ENCODE measurements around the gene FCN2.

The FCN2 gene

GRCh38 chr9:134869554-134870300 lies 10.9 kb upstream of the FCN2 start:
- no peak for DNase-seq (ENCODE audit: low read depth in 2 of 2)

DNA sequence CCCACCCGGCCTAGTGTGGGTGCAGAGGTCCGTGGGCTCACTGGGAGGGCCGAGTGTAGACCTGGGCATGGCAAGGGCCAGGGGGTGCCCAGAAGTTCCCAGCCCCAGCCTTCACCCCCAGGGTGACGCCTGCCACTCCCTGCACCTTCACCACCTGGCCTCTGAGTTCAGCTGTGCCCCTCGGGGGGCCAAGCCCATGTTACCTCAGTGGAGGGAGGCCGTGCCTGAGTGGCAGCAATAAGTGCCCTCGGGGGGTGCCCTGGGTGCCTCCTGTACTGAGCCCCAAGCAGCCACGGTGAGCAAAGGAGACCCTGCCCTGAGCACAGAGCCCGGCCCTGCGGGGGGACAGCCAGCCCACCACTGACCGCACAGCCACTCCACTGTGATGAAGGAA lies 10.3 kb upstream of the FCN2 start:
- DNase-seq (ENCODE audit: low read depth in 2 of 2), result no peak

GRCh38 chr9:134870746-134871662 lies 9.6 kb upstream of the FCN2 start:
- no peak for DNase-seq (ENCODE audit: low read depth in 2 of 2)

GRCh38 chr9:134871697-134872340 lies 8.8 kb upstream of the FCN2 start:
- DNase-seq (ENCODE audit: low read depth in 2 of 2), result no peak

GRCh38 chr9:134872482-134873231 lies 8.0 kb upstream of the FCN2 start:
- DNase-seq (ENCODE audit: low read depth in 2 of 2), result no peak

- no peak for DNase-seq (ENCODE audit: low read depth in 2 of 2)
Observed at GRCh38 chr9:134875371-134875770, 5.2 kb upstream of the FCN2 start.

GRCh38 chr9:134877541-134877940 lies 3.1 kb upstream of the FCN2 start:
- DNase-seq (ENCODE audit: low read depth in 2 of 2), result no peak

GRCh38 chr9:134879664-134880483 lies 736 bp upstream of the FCN2 start:
- DNase-seq (ENCODE audit: low read depth in 2 of 2), result no peak

- DNase-seq (ENCODE audit: low read depth in 2 of 2), result no peak
Observed at GRCh38 chr9:134881313-134881670, 682 bp downstream of the FCN2 start.

DNA sequence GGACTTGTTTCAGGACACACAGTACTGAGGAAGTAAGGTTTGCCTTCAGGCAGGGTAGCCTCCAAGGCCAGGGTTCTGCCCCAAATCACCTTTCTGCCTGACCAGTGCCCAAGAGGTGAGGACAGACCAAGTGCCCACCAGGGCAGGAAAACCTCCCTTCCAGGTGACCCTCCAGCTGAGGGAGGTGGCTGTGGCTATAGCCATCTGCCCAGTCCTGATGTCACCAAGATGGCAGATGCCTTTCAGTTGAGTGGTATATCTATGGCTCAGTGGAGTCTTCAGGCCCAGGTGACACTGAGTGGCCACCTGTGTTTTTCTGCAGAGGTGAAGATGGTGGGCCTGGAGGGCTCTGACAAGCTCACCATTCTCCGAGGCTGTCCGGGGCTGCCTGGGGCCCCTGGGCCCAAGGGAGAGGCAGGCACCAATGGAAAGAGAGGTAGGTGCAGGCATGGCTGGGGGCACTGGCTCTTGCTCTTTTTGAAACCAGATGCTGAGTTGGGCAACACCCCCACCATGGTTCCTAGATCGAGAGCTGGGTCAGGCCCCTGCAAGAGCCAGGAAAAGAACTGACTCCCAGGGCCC lies 1.7 kb downstream of the FCN2 start:
- no peak for DNase-seq (ENCODE audit: low read depth in 2 of 2)

DNA sequence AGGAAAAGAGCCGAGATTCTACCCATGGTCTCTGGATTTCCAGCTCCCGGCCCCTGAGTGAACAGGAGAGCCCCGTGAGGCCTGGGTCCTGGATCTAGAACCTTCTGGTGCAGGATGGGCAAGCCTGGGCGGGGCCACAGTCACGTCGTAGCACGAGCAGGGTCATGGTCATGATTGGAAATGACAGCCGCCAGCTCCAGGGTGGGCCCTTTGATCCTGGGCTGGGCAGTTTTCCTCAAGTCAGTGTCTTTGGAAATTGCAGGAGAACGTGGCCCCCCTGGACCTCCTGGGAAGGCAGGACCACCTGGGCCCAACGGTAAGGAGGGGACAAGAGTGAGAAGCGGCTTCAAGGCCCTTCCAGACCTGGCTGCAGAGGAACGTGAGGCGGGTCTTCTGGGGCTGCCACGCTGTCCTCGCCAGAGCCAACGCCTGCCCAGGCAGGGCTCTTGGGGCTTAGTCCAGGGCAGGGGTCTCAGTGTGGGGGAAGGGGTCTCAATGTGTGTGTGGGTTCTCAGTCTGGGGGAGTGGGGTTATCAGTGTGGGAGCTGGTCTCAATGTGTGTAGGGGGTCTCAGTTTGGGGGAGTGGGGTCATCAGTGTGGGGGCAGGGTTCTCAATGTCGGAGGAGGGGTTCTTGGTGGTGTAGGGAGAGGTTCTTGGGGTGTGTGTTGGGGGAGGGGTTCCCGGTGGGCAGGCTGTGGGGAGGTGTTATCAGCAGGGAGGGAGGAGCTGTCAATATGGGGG lies 2.6 kb downstream of the FCN2 start:
- no peak for DNase-seq (ENCODE audit: low read depth in 2 of 2)

- no peak for DNase-seq (ENCODE audit: low read depth in 2 of 2)
Observed at GRCh38 chr9:134884492-134884891, 3.9 kb downstream of the FCN2 start.

GRCh38 chr9:134885001-134885678 lies 4.5 kb downstream of the FCN2 start:
- no peak for DNase-seq (ENCODE audit: low read depth in 2 of 2)

DNA sequence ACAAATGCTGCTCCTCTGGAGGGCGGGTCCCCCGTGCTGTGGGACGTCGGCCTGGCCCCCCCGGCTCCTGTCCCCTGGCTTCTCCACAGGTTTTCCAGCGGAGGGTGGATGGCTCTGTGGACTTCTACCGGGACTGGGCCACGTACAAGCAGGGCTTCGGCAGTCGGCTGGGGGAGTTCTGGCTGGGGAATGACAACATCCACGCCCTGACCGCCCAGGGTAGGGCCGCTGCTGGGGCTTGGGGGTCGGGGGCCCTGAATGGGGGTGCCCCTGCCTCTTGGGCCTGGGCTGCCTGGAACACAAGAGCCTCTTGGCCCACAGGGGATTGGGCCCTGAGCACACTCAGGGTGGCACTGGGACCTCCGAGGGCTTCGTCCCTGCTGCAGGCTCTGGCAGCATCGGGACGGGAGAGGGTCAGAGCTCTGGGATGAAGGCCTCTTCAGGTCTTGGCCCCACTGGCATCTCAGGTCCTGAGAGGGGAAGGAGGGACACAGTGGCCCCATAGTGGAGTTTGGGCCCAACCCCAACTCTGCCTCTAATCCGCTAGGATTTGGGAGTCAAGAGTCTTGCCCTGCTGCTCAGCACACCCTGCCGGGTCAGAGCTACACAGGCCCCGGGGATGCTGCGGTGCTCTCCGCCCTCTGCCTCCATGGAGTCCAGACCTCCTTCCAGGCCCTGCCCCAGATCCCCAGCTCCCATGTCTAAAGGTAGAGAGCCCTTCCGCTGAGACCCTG lies 5.2 kb downstream of the FCN2 start:
- no peak for DNase-seq (ENCODE audit: low read depth in 2 of 2)

- no peak for DNase-seq (ENCODE audit: low read depth in 2 of 2)
Observed at GRCh38 chr9:134886413-134886913, 5.9 kb downstream of the FCN2 start.

GRCh38 chr9:134887219-134887618 lies 6.6 kb downstream of the FCN2 start:
- DNase-seq (ENCODE audit: low read depth in 2 of 2), result no peak

- DNase-seq (ENCODE audit: low read depth in 2 of 2), result no peak
Observed at GRCh38 chr9:134887686-134888602, 7.3 kb downstream of the FCN2 start.

Measured in stimulated activated CD4-positive, alpha-beta T cell treated with anti-CD3 and anti-CD28 coated beads, Interleukin-15, amount 100 ng/mL, for 48 hours (primary cell).